22Rv1 (cell line): Measurements from ENCODE around the gene IGFALS.

Experiments used
- ZFX ChIP-seq: fragments of 450-650 bp; IDR thresholded peaks from 2 replicates; pipeline ENCODE4 v1.6.1; 2017; ENCODE audit warnings: antibody characterized with exemption, borderline replicate concordance
- TF ChIP-seq, protein P1 (sequence below): fragments of 450-650 bp; IDR thresholded peaks from 2 replicates; pipeline ENCODE4 v1.5.1; 2017; ENCODE audit warnings: mild to moderate bottlenecking

DNA sequence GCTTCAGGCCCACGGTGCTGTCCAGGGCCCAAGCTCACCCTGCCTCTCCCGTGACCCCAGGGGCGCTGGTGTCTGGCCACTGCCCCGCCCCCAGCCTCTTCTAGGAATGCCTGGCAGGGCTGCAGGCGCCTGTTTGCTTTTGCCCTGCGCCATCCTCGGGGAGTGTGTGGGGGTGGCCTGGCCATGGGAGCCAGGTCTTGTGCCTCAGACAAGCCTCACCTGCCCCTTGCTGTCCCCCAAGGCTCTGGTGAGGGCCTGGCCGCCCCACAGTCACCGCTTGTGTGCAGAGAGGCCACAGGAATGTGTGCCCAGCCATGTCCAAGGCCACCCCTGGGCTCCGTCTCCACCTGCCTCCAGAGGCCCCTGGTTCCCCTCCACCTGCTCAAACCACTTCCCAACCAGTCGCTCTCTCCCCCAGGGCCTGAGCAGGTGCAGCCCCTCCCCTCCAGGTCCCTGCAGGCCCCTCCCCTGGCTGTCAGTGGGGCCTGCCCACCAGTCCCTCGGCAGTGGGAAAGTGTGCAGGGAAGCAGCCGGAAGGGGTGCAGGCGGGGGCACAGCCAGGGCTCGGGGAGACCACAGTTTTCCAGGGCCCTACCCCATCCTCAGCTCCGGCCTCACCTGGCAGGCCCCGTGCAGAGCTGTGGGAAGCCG, 841 bp upstream of the IGFALS start:
- TF ChIP-seq, protein P1, sequence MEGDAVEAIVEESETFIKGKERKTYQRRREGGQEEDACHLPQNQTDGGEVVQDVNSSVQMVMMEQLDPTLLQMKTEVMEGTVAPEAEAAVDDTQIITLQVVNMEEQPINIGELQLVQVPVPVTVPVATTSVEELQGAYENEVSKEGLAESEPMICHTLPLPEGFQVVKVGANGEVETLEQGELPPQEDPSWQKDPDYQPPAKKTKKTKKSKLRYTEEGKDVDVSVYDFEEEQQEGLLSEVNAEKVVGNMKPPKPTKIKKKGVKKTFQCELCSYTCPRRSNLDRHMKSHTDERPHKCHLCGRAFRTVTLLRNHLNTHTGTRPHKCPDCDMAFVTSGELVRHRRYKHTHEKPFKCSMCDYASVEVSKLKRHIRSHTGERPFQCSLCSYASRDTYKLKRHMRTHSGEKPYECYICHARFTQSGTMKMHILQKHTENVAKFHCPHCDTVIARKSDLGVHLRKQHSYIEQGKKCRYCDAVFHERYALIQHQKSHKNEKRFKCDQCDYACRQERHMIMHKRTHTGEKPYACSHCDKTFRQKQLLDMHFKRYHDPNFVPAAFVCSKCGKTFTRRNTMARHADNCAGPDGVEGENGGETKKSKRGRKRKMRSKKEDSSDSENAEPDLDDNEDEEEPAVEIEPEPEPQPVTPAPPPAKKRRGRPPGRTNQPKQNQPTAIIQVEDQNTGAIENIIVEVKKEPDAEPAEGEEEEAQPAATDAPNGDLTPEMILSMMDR = no peak
- no peak for TF ChIP-seq ZFX
